Measurements from ENCODE around the gene CD96.

GRCh38 chr3:111613294-111613693 lies 71.3 kb downstream of the CD96 start:
- TF ChIP-seq EZH2 (IDR thresholded peaks at IDR 0.05; ENCODE audit: borderline replicate concordance, low read depth, low read length, severe bottlenecking) (no peak), JUN (IDR thresholded peaks at IDR 0.05; ENCODE audit: borderline replicate concordance, insufficient read depth, insufficient read length, low read depth) (no peak), CTCF (IDR thresholded peaks at IDR 0.05; ENCODE audit: extremely low read depth in 1 of 2, insufficient read depth in 1 of 2, low read depth in 1 of 2, low read length in 2 of 2) (no peak), POLR2A (IDR thresholded peaks at IDR 0.05; ENCODE audit: low read depth, low read length) (no peak), POLR2AphosphoS5 (IDR thresholded peaks at IDR 0.05; ENCODE audit: insufficient read depth, low read depth, low read length) (no peak), MAX (IDR thresholded peaks at IDR 0.05; ENCODE audit: insufficient read depth, insufficient read length) (no peak), FOS (IDR thresholded peaks at IDR 0.05; ENCODE audit: borderline replicate concordance, insufficient read depth, low read length) (no peak), MYC (IDR thresholded peaks at IDR 0.05; ENCODE audit: low read depth, low read length) (no peak), GATA2 (IDR thresholded peaks at IDR 0.05; ENCODE audit: insufficient read depth, insufficient read length, low read depth, low read length) (no peak)

Data from endothelial cell of umbilical vein (primary cell).